ENCODE data around the gene GSPT2.
A peak's percentile ranks its signal among the peaks of the same experiment; 100 is the strongest.
"Not testable (repeated sequence)": the region's sequence is repeated elsewhere in the genome, so short reads cannot be mapped to it uniquely, and the experiment has no call there.

GSPT2 gene

GRCh38 chrX:51743179-51743957 lies at the start of gene GSPT2:
TSS of gene GSPT2 (plus strand) at chrX:51743442. CDS start at chrX:51743627, 185 bp downstream.
- peak; percentile 64 for DNase-seq (ENCODE audit: low spot score)
- peaks cover 16% of the 10 kb centered on the region for H3K4me1 Mint-ChIP-seq (ENCODE audit: low read depth)
- peak within 1 kb of the TSS; percentile 96 for H3K4me3 Mint-ChIP-seq
- H3K36me3 Mint-ChIP-seq (ENCODE audit: low read depth), result peaks cover 32% of the 10 kb centered on the region
- peak within 1 kb of the TSS; percentile 85 for H3K27ac Mint-ChIP-seq
- peaks cover 15% of the 10 kb centered on the region for H3K9me3 Mint-ChIP-seq
- no peaks in the 10 kb centered on the region for H3K27me3 Mint-ChIP-seq (ENCODE audit: low read depth)

- Mint-ChIP-seq H3K27me3 (ENCODE audit: low read depth) (peaks cover 2% of the 10 kb centered on the region), H3K9me3 (no peaks in the 10 kb centered on the region), H3K27ac (no peak overlapping the region), H3K36me3 (ENCODE audit: low read depth) (no peaks in the 10 kb centered on the region), H3K4me3 (no peak overlapping the region), H3K4me1 (ENCODE audit: low read depth) (no peaks in the 10 kb centered on the region)
- no peak for DNase-seq (ENCODE audit: low spot score)
These were observed 49.0 kb upstream of the GSPT2 start for GRCh38 chrX:51694254-51694653.

DNA sequence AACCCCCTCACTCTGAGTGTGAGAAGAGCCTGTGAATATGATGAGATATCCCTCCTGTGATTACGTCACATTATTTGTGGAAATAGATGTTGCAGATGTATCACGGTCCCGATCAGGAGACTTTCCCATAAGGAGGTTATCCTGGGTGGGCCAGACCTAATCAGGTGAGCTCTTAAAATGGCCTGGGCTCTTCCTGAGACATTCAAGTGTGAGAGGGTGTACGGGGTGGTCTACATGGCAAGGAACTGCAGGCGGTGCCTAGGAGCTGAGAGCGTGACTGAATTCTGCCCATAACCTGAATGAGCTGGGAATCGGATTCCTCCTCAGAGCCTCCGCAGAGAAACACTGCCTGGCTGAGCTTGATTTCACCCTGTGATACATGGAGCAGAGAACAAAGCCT lies 45.8 kb upstream of the GSPT2 start:
- Mint-ChIP-seq H3K27ac (no peak overlapping the region), H3K27me3 (ENCODE audit: low read depth) (peaks cover 2% of the 10 kb centered on the region), H3K36me3 (ENCODE audit: low read depth) (no peaks in the 10 kb centered on the region), H3K4me3 (no peak overlapping the region), H3K4me1 (ENCODE audit: low read depth) (no peaks in the 10 kb centered on the region), H3K9me3 (no peaks in the 10 kb centered on the region)
- DNase-seq (ENCODE audit: low spot score), result no peak

GRCh38 chrX:51710277-51711164 lies 32.7 kb upstream of the GSPT2 start, which contains the start of gene CENPVL1:
TSS of gene CENPVL1 (plus strand) at chrX:51710512. CDS start at chrX:51710512, 0 bp downstream.
- not testable (repeated sequence) for H3K36me3 Mint-ChIP-seq (ENCODE audit: low read depth); H3K4me3 Mint-ChIP-seq; DNase-seq (ENCODE audit: low spot score); H3K27ac Mint-ChIP-seq; H3K27me3 Mint-ChIP-seq (ENCODE audit: low read depth); H3K9me3 Mint-ChIP-seq; H3K4me1 Mint-ChIP-seq (ENCODE audit: low read depth)

DNA sequence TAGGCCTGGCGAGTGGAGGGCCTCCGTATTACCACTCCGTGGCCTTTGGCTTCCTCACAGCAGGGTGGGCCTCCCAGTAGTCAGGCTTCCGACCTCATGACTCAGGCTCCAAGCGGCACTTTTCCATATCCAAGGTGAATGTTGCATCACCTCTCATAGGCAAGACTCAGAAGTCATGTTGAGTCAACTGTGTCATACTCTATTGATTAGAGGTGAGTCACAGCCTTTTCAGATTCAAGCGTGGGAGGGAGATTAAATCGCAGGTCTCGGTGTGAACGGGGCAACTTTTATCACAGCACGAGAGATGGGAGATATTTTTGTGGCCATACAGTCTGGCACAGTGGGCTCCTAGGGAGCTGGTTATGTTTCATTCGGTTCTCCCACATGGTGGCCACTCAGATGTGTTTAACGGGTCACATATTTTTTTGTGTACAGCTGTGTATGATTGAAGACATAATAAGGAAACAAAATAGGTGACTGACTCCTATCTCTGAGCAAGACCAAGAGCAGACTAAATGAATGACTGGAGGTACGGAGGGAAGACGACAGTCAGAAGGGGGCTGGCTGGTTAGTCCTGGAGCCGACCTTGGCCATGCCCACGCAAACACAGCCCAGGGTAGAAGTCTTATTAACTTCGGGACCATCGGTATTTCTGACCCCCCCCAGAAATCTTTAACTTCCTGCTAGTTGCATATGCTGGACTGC lies 30.1 kb upstream of the GSPT2 start:
- not testable (repeated sequence) for DNase-seq (ENCODE audit: low spot score); H3K36me3 Mint-ChIP-seq (ENCODE audit: low read depth); H3K27ac Mint-ChIP-seq; H3K4me1 Mint-ChIP-seq (ENCODE audit: low read depth); H3K9me3 Mint-ChIP-seq; H3K4me3 Mint-ChIP-seq; H3K27me3 Mint-ChIP-seq (ENCODE audit: low read depth)

- H3K4me1 Mint-ChIP-seq (ENCODE audit: low read depth), result no peaks in the 10 kb centered on the region
- peaks cover 2% of the 10 kb centered on the region for H3K27me3 Mint-ChIP-seq (ENCODE audit: low read depth)
- no peaks in the 10 kb centered on the region for H3K36me3 Mint-ChIP-seq (ENCODE audit: low read depth)
- no peak overlapping the region for H3K27ac Mint-ChIP-seq
- DNase-seq (ENCODE audit: low spot score), result no peak
- no peaks in the 10 kb centered on the region for H3K9me3 Mint-ChIP-seq
- no peak overlapping the region for H3K4me3 Mint-ChIP-seq
These were observed 15.0 kb upstream of the GSPT2 start for GRCh38 chrX:51728202-51728601.

- Mint-ChIP-seq H3K36me3 (ENCODE audit: low read depth) (no peaks in the 10 kb centered on the region), H3K27me3 (ENCODE audit: low read depth) (peaks cover 22% of the 10 kb centered on the region)
These were observed 6.2 kb upstream of the GSPT2 start for GRCh38 chrX:51737091-51737490.

GRCh38 chrX:51742586-51742985 lies 656 bp upstream of the GSPT2 start:
- Mint-ChIP-seq H3K9me3 (peaks cover 15% of the 10 kb centered on the region), H3K4me1 (ENCODE audit: low read depth) (peaks cover 16% of the 10 kb centered on the region), H3K36me3 (ENCODE audit: low read depth) (peaks cover 32% of the 10 kb centered on the region), H3K4me3 (peak overlapping the region; percentile 96), H3K27ac (peak overlapping the region; percentile 85), H3K27me3 (ENCODE audit: low read depth) (peaks cover 5% of the 10 kb centered on the region)
- DNase-seq (ENCODE audit: low spot score), result no peak

More at GRCh38 chrX:51737091-51737490, 6.2 kb upstream of the GSPT2 start:
- no peaks in the 10 kb centered on the region for H3K9me3 Mint-ChIP-seq
- H3K4me3 Mint-ChIP-seq, result no peak overlapping the region
- no peak for DNase-seq (ENCODE audit: low spot score)
- no peaks in the 10 kb centered on the region for H3K4me1 Mint-ChIP-seq (ENCODE audit: low read depth)
- no peak overlapping the region for H3K27ac Mint-ChIP-seq

- Mint-ChIP-seq H3K9me3 (peaks cover 15% of the 10 kb centered on the region), H3K27me3 (ENCODE audit: low read depth) (no peaks in the 10 kb centered on the region), H3K36me3 (ENCODE audit: low read depth) (peaks cover 32% of the 10 kb centered on the region), H3K27ac (no peak overlapping the region), H3K4me1 (ENCODE audit: low read depth) (peaks cover 16% of the 10 kb centered on the region), H3K4me3 (no peak overlapping the region)
- DNase-seq (ENCODE audit: low spot score), result no peak
These were observed 4.4 kb downstream of the GSPT2 start for GRCh38 chrX:51747671-51748070.

DNA sequence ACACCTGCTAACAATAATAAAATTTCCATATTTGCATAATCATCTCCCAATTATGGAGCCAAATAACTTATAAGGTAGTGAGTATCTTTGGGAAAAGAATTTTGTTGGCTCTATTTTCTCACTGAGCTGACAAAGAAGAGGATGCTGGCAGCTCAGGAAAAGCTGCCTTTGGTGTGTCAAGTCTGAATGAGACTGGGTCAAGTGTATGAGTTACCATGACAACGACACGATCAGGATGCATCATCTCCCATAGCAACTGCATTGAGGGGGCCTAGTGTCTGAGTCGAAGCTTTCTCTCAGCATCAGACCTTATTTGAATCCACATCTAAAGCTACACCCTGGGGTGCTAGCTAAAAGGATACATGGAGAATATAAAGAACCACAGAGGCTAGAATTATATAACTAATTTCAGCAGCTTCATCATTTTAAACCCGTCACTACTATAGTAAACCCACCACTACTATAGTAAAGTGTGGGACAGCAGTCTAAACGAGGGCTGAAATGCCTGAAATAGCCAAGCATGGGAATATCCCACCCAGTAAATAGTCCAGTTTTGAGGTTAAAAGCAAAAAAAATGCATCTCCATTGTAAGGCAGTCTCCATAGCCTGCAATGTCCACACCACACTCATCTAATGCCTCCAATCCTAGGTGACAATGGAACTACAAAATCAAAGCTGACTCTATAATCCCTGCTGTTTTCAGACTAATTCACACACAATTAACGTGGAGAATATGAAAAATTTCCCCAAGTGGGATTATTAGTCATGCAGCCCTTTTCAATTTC lies 16.0 kb downstream of the GSPT2 start:
- no peak for DNase-seq (ENCODE audit: low spot score)
- Mint-ChIP-seq H3K27me3 (ENCODE audit: low read depth) (peaks cover 4% of the 10 kb centered on the region), H3K36me3 (ENCODE audit: low read depth) (no peaks in the 10 kb centered on the region), H3K4me1 (ENCODE audit: low read depth) (no peaks in the 10 kb centered on the region), H3K27ac (no peak overlapping the region), H3K4me3 (no peak overlapping the region), H3K9me3 (no peaks in the 10 kb centered on the region)

DNA sequence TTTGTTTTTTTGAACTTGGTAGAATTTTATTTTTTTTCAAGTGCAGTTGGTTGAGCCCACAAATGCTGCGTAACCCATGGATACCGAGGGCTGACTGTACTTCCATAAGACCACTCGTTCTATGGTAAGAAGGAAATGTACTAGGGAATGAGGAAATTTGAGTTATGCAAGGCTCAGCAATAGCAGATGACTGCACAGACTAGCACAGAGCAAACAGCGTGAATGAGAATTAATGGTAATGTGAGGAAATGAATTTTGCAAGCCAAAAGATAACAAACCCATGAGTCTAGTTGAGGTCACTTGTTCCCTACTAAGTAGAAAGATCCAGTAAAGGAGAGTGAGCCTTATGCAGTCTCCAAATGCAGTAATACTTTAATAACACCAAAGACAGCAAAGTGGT lies 17.4 kb downstream of the GSPT2 start:
- no peak for DNase-seq (ENCODE audit: low spot score)
- H3K27me3 Mint-ChIP-seq (ENCODE audit: low read depth), result peaks cover 1% of the 10 kb centered on the region
- H3K36me3 Mint-ChIP-seq (ENCODE audit: low read depth), result no peaks in the 10 kb centered on the region
- no peak overlapping the region for H3K27ac Mint-ChIP-seq
- H3K4me1 Mint-ChIP-seq (ENCODE audit: low read depth), result no peaks in the 10 kb centered on the region
- no peak overlapping the region for H3K4me3 Mint-ChIP-seq
- no peaks in the 10 kb centered on the region for H3K9me3 Mint-ChIP-seq

DNA sequence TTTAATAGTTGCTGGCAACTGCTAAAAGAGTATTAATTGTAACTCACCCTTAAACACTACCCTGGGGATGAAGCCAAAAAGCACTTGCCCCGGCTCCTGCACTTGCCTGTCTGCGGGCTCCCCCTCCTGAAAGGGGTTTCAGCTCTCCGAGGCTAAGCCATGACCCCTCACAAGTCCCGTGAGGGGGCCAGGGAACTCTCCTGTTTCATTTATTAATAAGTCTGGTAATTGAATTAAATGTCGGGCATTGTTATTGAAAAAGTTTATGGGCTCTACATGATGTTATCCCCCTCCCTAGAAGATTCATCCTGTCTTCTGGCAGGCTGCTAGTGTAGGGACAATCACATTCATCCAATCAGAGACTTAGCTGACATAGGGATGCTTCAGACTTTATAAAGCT lies 23.3 kb downstream of the GSPT2 start:
- Mint-ChIP-seq H3K9me3 (no peaks in the 10 kb centered on the region), H3K27ac (no peak overlapping the region), H3K27me3 (ENCODE audit: low read depth) (no peaks in the 10 kb centered on the region), H3K4me3 (no peak overlapping the region), H3K36me3 (ENCODE audit: low read depth) (no peaks in the 10 kb centered on the region), H3K4me1 (ENCODE audit: low read depth) (no peaks in the 10 kb centered on the region)
- no peak for DNase-seq (ENCODE audit: low spot score)

DNA sequence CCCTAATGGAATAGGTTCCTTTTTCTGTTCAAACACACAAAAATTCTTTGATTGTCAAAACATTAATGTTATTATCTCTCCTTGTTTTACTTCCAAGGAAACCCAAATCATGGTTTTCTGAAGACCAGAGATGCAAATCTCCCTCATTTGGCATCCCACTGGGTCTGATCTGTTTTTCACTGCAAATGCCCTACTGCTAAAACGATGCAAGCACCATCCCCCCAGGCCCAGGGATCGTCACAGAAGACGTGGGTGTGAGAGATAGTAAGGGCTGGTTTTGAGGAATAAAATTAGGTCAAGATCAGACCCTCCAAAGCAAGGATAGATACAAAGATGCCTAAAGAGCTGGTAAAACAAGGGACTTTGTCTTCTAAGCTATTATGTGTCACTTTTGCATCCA lies 33.6 kb downstream of the GSPT2 start:
- H3K27ac Mint-ChIP-seq, result no peak overlapping the region
- no peaks in the 10 kb centered on the region for H3K9me3 Mint-ChIP-seq
- H3K36me3 Mint-ChIP-seq (ENCODE audit: low read depth), result no peaks in the 10 kb centered on the region
- no peak for DNase-seq (ENCODE audit: low spot score)
- peaks cover 9% of the 10 kb centered on the region for H3K27me3 Mint-ChIP-seq (ENCODE audit: low read depth)
- no peaks in the 10 kb centered on the region for H3K4me1 Mint-ChIP-seq (ENCODE audit: low read depth)
- H3K4me3 Mint-ChIP-seq, result no peak overlapping the region

Data from T-helper 2 cell treated with Interferon-gamma antibody and Interleukin-4, amounts not matched to agents 5 μg/mL and 100 μg/mL, for 36 hours (primary cell).